Stimulated activated CD8-positive, alpha-beta memory T cell treated with anti-CD3 and anti-CD28 coated beads, Interleukin-12 subunit alpha, Interleukin-12 subunit beta, amount 100 ng/mL, for 4 hours (primary cell): ENCODE measurements around the gene CTPS2.

Source experiments
- DNase-seq: peaks from one replicate; pipeline ENCODE4 v3.0.0-alpha.2; 2020; ENCODE audit warnings: low read depth

CTPS2 gene

DNA sequence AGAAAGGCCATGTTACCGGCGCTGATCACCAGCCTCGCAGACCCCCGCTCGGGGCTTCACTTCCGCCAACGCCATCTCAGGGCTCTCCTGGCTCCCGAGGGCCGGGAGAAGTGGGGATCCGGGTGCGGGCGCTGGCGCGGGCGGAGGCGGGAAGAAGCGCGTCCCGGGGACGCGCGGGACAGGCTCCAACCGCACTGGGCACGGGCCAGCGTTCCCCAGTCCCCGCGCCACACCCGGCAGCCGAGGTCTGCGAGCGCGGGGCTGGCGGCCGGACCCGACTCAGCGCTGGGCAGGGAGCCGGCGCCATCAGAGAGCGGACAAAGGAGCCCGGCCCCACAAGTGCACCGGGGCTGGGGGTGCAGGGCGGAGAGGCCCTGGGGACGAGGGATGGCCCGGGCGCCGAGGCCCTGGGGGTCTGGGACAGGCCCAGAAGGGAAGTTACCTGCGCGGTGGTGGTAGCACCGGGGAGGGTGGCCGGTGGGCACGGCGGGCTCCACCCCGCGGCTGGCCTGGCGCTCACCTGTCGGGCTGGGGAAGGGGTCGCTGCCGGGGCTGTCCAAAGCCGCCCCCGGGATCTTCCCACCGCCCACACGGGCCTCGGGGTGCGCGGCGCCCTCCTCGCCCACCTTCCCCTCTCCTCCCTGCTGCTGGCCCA is 449 bp downstream of the CTPS2 start:
- DNase-seq = no peak

DNA sequence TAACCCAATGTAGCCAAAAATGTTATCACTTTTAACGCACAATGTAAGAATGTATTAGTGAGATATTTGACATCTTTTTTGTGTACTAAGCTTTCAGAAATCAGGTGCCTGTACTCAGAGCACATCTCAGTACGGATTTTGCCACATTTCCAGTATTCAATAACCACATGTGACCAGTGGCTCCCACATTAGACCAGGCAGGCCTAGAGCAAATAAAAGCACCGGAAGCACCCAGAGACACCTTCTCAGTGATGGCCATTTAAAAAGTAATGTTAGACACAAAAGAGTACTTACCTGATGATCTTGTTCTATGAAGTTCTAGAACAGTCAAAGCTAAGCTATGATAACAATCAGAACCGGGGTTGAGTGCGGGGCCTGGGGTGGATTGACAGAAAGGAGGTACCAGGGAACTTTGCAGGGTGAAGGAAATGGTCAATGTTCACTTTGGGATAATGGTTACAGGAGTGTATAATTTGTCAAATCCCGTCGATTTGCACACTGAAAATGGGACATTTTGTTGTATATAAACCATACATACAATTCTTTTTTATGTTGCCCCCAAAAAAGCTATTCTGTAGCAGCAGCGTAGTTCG is 1.2 kb downstream of the CTPS2 start:
- DNase-seq = no peak

DNA sequence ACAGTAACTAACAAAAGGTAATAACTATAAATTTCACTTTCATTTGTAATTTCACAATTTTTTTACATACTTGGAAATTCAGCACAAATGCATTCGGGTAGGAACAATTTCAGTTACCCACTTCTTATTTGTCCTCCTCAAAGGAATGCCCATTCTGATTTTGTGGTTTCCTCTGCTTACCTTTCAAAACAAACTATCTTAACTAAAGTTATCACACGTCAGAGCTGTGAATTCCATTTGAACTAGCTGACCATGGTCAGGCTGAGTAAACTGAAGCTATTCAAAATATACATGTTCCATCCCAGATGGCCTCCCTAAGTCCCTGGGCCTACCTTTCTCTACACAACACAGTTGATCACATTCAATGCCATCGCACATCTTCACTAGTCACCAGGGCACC is 4.5 kb downstream of the CTPS2 start:
- DNase-seq = no peak

DNA sequence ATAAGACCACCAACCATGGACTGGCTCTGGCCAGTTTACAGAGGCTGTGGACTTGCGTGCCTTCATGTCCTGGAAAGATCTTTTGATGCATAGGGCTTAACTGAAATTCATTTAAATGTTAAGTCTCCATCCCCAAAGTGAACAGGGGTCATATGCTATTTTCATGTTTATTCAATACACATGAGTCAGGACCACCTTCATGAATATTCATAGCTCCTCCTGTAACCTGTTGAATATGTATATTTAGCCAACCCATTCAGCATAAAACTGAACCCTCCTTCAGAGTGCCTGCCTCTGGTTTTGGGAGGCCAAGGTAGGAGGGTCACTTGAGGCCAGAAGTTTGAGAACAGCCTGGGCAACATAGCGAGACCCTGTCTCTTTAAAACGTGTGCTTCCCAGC is 7.1 kb downstream of the CTPS2 start:
- DNase-seq = no peak

DNA sequence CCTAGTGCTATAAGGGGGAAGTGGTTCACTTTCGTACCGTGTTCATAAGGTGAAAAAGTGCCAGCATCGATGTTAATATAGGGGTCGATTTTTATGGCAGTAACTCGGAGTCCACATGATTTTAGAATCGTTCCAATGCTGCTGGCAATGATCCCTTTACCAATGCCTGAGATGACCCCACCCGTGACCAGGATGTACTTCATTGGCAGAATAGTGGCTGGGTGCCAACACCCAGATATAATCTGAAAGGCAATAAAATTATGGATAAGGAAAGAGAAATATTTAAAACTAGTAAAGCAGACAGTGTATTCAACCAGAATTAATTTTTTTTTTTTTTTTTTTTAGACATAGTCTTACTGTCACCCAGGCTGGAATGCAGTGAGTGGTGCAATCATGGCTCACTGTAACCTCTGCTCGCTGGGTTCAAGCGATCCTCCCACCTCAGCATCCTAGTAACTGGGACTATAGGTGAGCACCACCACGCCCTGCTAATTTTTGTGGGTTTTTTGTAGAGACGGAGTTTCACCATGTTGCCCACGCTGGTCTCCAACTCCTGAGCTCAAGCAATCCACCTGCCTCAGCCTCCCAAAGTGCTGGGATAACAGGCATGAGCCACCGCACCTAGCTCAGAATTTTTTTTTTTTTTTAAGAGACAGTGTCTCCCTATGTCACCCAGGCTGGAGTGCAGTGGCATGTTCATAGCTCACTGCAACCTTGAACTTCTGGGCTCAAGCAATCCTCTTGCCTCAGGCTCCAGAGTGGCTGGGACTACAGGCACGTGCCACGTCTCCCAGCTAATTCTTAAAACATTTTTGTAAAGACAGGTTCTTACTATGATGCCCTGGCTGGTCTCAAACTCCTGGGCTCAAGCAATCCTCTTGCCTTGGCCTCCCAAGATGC is 9.5 kb downstream of the CTPS2 start:
- no peak for DNase-seq

DNA sequence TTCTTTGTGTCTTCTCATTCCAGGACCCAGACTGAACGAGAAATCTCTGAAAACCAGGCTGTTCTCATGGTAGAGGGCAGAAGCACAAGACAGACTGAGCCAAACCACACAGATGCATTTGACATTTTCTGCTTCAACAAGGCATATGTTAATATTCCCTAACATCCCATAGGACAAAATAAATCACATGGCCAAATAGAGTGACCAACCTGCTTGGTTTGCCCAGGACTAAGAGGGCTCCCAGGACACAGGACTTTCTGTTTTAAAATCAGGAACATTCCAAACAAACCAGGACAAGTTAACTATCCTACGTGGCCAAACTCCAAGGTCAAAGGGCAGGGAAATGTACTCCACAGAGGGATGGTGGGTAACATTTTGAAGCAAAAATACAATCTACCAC is 11.7 kb downstream of the CTPS2 start:
- no peak for DNase-seq

DNA sequence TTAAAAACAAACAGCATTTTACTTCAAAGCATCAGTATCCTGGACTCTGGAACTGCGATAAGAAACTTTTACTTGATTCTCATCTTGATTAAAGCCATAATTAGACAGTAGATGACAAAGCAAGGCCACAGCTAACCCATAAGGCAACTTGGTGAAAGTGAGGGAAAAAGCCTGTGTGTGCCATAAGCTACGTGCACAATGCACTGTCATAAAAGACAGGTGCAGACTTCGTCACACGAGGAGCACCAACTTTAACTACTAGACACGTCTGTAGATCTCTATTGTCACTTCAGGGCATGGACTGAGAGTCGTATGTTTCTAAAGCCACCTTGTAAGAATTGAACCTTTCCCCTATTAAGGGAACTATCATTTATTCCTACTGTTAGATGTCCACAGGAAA is 13.1 kb downstream of the CTPS2 start:
- DNase-seq = no peak

DNA sequence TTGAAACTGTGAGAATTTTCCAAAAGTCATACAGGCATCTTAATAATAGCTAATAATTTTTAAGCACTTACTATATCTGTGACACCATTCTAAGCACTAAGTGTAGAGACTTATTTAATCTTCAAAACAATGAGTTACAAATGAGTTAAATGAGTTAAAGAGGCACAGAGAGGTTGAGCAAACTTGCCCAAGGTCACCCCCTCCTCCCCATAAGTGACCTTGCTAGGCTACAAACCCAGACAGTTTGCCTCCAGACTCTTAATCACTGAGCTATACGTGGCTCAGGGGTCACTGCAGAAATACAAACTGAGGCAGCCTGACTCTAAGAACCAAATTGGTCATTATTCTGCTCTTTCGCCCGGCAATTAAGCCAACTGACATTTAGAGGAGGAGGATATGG is 15.5 kb downstream of the CTPS2 start:
- no peak for DNase-seq

DNA sequence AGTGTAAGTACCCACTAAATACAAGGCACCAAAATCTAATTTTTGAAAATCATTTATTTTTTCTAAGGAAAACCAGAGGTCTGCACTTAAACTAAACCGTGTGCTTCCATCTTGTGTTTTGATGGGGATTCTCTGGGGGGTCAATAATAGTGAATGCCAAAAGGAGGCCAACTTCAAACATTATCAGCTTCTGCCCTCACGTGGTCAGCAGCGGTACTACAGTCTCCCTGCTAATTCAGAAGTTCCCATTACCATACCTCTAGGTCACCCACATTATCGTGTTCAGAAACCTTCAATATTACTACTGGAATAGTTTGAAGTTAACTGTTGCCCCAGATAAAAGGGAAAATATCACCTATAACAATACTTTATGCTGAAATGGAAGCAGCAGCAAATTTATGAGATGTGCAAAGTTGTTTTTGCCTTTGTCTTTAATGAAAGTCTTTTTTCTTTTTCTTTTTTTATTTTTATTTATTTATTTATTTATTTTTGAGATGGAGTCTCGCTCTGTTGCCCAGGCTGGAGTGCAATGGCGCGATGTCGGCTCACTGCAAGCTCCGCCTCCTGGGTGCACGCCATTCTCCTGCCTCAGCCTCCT is 17.3 kb downstream of the CTPS2 start:
- peak; percentile 13 for DNase-seq

DNA sequence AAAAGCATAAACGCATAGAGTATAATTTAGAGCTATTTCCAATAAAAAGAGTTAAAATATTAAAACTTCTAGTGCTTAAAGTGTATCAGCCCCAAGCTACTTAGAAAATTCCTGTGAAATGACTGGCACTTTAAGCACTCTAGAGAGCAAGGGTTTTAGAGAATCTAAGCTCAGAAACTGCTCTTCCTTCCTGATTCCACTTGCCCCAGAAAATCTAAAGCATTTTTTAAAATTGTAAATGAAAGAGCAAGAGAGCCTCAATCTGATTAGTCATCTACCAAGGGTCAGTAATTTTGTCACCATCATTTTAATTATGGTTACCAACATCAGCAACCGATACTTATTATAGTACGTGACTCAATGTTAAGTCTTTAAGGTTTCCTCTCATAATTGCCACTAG is 25.0 kb downstream of the CTPS2 start:
- no peak for DNase-seq

DNA sequence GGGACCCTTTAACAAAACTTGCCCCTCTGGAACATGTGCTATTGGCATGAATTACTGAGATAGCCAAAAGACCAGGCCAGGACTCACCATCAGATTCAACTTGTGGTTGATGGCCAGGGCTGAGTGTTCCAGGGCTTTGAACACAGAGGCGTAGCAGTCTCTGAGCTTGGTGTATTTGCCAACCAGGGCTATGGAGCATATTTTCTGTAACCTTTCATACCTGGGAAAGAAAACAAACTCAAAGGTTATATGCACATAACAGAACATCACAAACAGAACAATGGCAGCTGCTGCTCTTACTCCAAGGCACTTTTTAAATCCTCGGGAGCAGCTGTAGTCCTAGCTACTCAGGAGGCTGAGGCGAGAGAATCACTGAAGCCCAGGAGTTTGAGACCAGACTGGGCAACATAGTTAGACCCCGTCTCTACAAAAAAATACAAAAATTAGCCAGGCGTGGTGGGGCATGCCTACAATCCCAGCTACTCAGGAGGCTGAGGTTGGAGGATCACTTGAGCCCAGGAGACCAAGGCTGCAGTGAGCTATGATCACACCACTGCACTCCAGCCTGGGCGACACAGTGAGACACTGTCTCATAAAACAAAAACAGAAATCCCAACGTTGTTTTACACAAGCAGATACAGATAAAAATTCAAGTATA is 29.3 kb downstream of the CTPS2 start:
- no peak for DNase-seq

DNA sequence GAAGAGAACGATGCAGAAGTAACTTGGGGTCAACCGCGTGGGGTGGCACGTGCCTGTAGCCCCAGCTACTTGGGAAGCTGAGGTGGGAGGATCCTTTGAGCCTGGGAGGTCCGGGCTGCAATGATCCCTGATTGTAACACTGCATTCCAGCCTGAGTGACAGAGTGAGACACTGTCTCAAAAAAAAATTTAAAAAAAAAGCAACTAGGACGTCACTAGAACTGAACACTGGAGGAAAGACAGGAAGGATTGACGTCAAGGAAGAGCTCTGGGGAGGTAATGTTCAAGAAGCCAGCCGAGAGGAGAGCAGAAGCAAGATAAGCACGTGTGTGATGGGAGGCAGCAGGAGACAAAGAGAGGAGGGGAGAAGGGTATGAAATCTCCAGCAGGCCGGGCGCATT is 33.8 kb downstream of the CTPS2 start:
- DNase-seq = no peak

DNA sequence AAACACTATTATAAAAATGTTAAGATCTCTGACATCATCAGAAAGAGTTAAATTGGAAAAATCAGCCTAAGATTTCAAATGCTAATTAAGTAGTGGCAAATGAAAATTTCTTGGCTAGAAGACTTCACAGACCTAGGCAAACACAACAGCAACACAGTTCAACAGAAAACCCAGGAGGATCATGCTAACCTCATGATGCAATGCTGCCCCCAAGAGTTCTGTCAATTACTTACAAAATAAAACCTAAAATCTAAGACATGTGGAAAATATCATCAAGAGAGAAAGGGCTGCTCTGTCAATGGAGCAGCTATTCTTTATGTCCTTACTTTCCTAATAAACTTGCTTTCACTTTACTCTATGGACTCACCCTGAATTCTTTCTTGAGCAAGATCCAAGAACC is 41.5 kb downstream of the CTPS2 start:
- no peak for DNase-seq

DNA sequence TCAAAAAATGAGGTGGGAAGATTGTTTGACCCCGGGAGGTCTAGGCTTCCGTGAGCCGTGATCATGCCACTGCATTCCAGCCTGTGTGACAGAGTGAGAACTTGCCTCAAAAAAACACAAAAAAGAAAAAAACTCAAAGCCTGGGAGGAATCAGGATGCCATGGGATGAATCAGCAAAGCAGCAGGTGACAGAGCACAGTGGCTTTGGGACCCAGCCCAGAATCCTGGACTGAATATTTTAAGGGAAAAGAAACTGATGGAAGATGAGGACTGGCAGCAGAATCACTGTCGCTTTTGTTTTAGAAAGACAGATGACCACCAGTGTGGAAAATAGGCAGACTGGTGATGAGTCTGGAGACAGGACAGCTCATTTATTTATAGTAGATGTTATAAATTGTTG is 45.9 kb downstream of the CTPS2 start:
- DNase-seq = no peak

DNA sequence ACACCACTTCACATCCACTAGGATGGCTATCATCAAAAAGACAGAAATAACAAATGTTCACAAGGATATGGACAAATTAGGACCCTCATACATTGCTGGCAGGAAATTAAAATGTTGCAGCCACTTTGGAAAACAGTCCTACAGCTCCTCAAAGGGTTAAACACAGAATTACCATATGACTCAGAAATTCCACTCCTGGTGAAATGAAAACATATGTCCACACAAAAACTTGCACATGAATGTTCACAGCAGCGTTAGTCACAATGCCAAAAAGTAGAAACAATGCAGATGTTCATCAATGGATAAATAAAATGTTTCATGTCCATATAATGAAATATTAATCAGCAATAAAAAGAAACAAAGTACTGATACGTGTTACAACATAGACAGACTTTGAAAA is 47.4 kb downstream of the CTPS2 start:
- DNase-seq = no peak

DNA sequence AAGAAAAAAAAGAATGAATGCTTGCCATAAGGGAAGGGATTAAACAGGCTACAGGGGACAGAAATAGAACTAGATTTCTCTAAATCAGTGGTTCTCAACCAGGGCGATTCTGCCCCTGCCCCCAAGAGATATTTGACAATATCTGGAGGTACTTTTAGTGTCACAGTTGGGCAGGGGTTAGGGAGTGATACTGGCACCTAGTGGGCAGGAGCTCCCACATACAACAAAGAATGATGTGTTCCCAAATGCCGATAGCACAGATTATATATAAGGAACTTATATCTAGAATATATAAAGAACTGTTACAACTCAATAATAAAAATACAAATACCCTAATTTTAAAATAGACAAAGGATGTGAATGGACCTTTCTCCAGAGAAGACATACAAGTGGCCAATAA is 47.8 kb downstream of the CTPS2 start:
- no peak for DNase-seq

DNA sequence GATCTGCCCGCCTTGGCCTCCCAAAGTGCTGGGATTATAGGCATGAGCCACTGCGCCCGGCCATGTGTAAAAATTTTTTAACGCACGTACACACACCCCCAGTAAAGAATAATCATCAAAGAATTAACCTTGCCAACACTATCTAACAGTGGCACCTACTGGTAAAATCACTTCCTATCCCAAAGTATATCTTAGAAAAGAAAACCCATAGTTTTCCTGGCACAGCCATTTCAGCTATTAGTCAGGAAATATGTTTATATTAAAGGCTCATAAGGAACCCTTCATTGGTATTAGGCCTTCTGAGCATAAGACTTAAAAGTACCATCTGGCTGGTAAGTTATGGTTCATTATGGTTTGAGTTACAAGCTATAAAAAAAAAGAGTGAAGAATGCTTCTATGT is 48.4 kb downstream of the CTPS2 start:
- DNase-seq = no peak

DNA sequence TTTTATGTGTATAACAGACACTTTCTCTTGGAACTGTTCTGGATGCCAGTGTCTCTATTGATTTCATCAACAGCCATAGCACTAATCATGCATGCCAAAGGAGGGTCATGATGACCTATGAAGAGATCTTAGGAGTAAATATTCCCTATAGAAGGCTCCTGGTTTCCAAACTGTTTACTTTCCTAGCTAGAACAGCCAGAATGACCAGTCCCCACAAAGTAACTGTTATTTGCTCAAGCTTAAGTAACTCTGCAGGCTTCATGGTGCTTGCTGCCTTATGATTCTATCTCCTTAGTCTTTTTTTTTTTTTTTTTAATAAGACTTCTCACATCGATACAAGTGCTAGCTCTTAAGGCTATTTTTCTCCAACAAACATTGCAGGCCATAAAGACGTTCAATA is 50.1 kb downstream of the CTPS2 start:
- no peak for DNase-seq

DNA sequence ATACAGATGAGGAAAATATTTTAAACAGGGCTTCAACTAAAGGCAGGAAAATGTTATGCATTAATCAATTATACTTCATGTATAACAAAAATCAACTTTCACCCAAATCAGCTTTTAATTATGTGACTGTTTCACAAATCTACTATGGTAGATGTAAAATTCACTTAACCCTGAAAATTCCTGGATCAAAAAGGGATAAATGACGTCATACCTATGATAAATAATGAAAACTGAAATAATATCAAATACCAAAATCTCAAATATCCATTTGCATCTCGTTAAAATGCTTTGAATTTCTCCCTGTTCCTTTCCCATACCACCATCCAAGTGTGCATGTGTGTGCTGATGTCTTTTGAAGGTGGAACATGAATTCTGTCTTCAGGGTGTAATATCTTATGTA is 51.0 kb downstream of the CTPS2 start:
- DNase-seq = no peak

DNA sequence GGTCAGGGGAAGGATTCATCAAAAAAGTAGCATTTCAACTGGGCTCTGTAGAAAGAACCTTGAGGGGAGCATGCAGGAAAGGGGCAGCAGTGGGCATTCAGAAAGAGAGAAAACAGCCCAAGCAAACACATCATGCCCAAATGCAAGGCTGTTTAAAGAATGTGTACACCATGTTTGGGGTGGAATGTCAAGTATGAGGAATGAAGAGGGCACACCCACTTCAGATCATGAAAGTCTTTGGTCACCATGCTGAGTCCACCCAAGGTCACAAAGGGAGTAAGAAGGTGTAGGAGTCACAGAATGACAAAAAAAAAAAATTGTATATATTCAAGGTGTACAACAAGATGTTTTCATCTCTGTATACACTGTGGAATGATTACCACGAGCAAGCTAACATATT is 53.1 kb downstream of the CTPS2 start:
- no peak for DNase-seq

DNA sequence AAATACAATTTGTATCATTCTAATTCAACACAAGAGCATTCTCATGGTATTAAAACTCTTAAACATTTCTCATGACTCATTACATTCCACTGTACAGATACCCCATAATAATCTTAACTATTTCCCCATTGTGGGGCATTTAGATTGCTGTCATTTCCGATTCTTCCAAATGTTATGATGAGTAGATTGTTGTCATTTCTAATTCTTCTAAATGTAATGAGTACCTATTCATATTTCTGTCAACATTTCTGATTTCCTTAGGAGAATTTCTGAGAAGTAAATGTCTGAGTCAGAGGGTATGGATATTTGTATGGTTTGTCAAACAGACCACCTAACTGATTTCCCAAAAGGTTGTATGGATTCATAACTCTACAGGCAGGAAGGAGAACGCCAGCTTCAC is 54.2 kb downstream of the CTPS2 start:
- DNase-seq = no peak

DNA sequence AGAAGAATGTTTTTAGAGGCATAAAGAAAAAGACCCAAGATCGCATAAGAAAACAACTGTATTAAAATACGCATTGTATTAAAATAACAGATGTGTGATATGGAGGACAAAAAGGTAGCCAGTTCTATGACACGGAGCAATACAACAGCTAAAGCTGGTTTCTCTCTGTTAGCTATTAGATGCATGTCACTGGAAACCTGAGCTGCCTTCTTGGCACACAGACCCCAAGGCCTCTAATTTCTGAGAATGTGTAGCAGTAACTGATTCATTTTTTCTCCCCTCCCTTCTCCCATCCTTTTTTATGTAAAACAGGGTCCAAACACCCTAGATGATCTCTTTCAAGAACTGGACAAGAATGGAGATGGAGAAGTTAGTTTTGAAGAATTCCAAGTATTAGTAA is 58.4 kb downstream of the CTPS2 start:
- DNase-seq = no peak

DNA sequence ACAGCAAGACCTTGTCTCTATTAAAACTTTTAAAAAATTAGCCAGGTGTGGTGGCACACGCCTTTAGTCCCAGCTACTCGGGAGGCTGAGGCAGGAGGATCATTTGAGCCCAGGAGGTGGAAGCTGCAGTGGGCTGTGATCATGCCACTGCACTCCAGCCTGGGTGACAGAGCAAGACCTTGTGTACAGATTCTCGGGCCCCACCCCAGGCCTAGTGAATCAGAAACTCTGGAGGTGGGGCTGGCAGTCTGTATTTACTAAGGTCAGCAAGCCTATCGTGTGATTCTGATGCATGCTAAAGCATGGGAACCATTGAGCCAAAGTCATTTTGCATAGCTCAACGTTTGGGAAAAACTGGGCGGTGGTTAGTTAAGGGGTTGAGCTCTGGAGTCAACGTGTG is 59.0 kb downstream of the CTPS2 start:
- no peak for DNase-seq
